ENCODE measurements around the gene TEAD1. TPM values are rescaled to one million over a fixed set of nuclear protein-coding genes. Genes with fewer than 3 reads are reported as not detected.

The TEAD1 gene
- total RNA-seq, 4 donors from 2014 or later: 46.4 to 214 (median 61.2) TPM

DNA sequence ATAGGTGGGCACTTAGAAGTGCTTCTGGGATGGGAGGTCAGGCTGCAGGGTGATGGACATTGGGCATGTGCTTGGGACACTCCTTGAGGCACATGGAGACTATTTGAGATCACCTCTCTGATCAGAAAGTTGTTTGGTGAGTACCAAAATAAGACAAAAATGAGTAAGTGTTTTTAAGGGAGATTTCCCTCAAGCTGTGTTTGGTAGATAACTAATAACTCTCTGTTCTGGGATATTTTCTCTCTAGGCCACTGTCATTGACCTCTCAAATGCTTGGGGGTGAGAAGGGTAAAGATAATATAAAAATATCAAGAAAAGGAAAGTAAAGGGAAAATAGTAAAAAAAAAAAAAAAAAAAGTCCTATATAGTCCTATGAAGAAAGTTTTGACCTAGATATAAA is 117.8 kb downstream of the TEAD1 start:
- H3K36me3 ChIP-seq: no peaks in the 10 kb centered on the region
- TF ChIP-seq POLR2A (IDR thresholded peaks at IDR 0.05) (no peak), EP300 (IDR thresholded peaks at IDR 0.05; ENCODE audit: low read depth) (no peak), POLR2AphosphoS5 (IDR thresholded peaks at IDR 0.05) (no peak)
- TF ChIP-seq, protein P1, sequence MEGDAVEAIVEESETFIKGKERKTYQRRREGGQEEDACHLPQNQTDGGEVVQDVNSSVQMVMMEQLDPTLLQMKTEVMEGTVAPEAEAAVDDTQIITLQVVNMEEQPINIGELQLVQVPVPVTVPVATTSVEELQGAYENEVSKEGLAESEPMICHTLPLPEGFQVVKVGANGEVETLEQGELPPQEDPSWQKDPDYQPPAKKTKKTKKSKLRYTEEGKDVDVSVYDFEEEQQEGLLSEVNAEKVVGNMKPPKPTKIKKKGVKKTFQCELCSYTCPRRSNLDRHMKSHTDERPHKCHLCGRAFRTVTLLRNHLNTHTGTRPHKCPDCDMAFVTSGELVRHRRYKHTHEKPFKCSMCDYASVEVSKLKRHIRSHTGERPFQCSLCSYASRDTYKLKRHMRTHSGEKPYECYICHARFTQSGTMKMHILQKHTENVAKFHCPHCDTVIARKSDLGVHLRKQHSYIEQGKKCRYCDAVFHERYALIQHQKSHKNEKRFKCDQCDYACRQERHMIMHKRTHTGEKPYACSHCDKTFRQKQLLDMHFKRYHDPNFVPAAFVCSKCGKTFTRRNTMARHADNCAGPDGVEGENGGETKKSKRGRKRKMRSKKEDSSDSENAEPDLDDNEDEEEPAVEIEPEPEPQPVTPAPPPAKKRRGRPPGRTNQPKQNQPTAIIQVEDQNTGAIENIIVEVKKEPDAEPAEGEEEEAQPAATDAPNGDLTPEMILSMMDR (IDR thresholded peaks at IDR 0.05): no peak
- intact Hi-C loops (cut with DNase I; ENCODE audit: low total_unique reads): no loop called here
- DNase-seq: no peak
- no peak overlapping the region for H3K4me3 ChIP-seq
- no peaks in the 10 kb centered on the region for H3K27me3 ChIP-seq
- no peaks in the 10 kb centered on the region for H3K9me3 ChIP-seq
- H3K4me1 ChIP-seq: no peaks in the 10 kb centered on the region
- no peak overlapping the region for H3K27ac ChIP-seq
- in situ Hi-C loops (cut with MboI; ENCODE audit: low pct_ligation_motif_present in 1 of 4, low pct_unique_long_range_greater_than_20kb in 1 of 4, low sequenced_read_pairs in 3 of 4): no loop called here

DNA sequence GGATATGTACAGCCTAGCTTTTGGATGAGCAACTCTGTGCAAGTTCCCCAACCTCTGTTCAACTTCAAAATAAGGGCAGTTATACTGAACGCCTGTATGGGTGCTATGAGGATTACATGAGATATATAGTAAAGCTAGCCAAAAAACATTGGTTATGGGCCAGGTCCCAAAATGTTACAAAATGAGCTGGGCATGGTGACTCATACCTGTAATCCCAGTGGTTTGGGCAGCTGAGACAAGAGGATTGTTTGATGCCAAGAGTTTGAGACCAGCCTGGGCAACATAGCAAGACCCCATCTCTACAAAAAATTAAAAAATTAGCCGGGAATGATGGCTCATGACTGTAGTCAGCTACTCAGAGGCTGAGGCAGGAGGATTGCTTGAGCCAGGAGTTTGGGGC is 118.4 kb downstream of the TEAD1 start:
- Histone ChIP-seq H3K27me3 (no peaks in the 10 kb centered on the region), H3K4me1 (no peaks in the 10 kb centered on the region), H3K36me3 (no peaks in the 10 kb centered on the region), H3K9me3 (no peaks in the 10 kb centered on the region), H3K27ac (no peak overlapping the region), H3K4me3 (no peak overlapping the region)
- in situ Hi-C loops (cut with MboI; ENCODE audit: low pct_ligation_motif_present in 1 of 4, low pct_unique_long_range_greater_than_20kb in 1 of 4, low sequenced_read_pairs in 3 of 4) (no loop called here), intact Hi-C loops (cut with DNase I; ENCODE audit: low total_unique reads) (no loop called here)
- 71 to 78% methylated on average over 1 to 2 of the region's 2 CpGs for WGBS, 2 donors (ENCODE audit: low coverage in 1 of 2)
- no peak for DNase-seq
- TF ChIP-seq, protein P1 (IDR thresholded peaks at IDR 0.05): no peak
- TF ChIP-seq POLR2AphosphoS5 (IDR thresholded peaks at IDR 0.05) (no peak), EP300 (IDR thresholded peaks at IDR 0.05; ENCODE audit: low read depth) (no peak), POLR2A (IDR thresholded peaks at IDR 0.05) (no peak)

DNA sequence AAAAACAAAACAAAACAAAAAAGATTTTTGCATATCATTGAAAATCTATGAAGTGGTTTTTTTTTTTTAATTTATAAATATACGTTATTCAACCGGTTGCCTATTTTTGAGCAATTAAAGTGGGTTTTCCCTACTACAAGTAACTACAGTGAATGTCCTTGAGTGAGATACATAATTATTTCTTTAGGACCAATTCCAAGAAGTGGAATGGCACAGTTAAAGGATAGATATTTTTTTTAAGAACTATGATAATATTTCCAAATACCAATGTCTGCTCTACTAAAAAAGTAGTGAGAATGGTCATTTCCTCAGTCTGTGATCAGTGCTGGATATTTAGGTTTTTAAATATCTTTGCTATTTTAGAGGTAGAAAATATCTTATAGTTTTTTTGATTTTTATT is 118.8 kb downstream of the TEAD1 start:
- Histone ChIP-seq H3K36me3 (no peaks in the 10 kb centered on the region), H3K4me3 (no peak overlapping the region), H3K9me3 (no peaks in the 10 kb centered on the region), H3K27me3 (no peaks in the 10 kb centered on the region), H3K27ac (no peak overlapping the region), H3K4me1 (peaks cover 0 to 1% (median 0%) of the 10 kb centered on the region in 4 donors)
- DNase-seq: no peak
- WGBS, 2 donors (ENCODE audit: low coverage in 1 of 2): 86 to 87% methylated on average over 2 of the region's 2 CpGs
- TF ChIP-seq POLR2A (IDR thresholded peaks at IDR 0.05) (no peak), EP300 (IDR thresholded peaks at IDR 0.05; ENCODE audit: low read depth) (no peak)
- in situ Hi-C loops (cut with MboI; ENCODE audit: low pct_ligation_motif_present in 1 of 4, low pct_unique_long_range_greater_than_20kb in 1 of 4, low sequenced_read_pairs in 3 of 4): no loop called here
- intact Hi-C loops (cut with DNase I; ENCODE audit: low total_unique reads): no loop called here

DNA sequence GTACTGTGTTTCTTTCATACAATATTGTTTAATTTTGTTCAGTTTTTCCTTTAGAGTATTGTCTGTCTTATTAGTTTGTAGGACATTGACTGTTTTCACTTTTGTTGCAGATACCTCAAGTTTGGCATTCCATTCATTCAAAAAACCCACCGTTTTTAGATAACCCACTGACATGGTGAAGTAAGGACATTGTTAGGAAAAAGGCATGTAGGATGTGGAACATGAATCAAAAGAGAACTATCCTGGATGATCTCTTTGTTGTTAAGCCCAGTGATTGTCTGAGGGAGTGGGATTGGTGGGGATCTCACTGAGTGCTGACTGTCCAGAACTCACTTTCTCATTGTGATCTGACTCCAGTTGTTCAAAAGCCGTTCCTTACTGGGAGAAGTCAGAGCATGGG is 119.3 kb downstream of the TEAD1 start:
- DNase-seq: no peak
- TF ChIP-seq, protein P1 (IDR thresholded peaks at IDR 0.05): no peak
- no peak for TF ChIP-seq POLR2AphosphoS5 (IDR thresholded peaks at IDR 0.05)
- no peak for TF ChIP-seq EP300 (IDR thresholded peaks at IDR 0.05; ENCODE audit: low read depth)
- Histone ChIP-seq H3K9me3 (no peaks in the 10 kb centered on the region), H3K27me3 (no peaks in the 10 kb centered on the region), H3K4me1 (peaks cover 0 to 6% (median 2%) of the 10 kb centered on the region in 4 donors), H3K4me3 (no peak overlapping the region), H3K36me3 (no peaks in the 10 kb centered on the region), H3K27ac (no peak overlapping the region)
- WGBS, 2 donors (ENCODE audit: low coverage in 1 of 2): 72 to 86% methylated on average over 2 of the region's 2 CpGs
- in situ Hi-C loops (cut with MboI; ENCODE audit: low pct_ligation_motif_present in 1 of 4, low pct_unique_long_range_greater_than_20kb in 1 of 4, low sequenced_read_pairs in 3 of 4): no loop called here
- intact Hi-C loops (cut with DNase I; ENCODE audit: low total_unique reads): no loop called here

DNA sequence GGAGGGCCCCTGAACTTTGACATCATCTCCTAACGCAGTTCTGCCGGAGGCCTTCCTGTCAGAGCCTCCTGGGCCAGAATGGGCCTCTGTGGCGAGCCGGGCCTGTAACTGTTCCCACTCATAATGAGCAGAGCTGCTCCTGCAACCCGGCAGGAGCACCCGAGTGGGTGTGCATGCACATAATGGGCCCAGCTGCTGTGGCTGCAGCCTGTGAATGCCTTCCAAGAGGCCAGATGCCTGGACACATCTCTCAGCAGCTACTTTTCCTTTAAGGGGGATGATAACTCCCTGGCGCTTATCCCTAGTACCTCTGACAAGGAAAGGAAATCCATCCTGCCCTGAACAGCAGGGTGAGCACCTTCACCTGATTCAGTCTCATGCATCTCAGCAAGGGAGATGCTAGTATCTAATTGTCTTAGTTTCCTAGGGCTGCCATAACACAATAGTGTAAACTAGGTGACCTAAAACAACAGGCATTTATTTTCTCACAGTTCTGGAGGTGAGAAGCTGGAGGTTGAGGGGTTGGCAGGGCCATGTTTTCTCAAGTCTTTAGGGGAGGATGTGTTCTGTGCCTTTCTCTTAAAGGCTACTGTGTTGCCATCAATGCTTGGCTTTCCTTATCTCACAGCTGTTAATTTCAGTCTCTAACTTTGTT is 120.5 kb downstream of the TEAD1 start:
- WGBS, 2 donors (ENCODE audit: low coverage in 1 of 2): 72% methylated on average over 7 of the region's 7 CpGs; no CpG with 5 or more reads in 1 of the 2 donors
- H3K27ac ChIP-seq: no peak overlapping the region
- TF ChIP-seq POLR2A (IDR thresholded peaks at IDR 0.05) (no peak), POLR2AphosphoS5 (IDR thresholded peaks at IDR 0.05) (no peak), EP300 (IDR thresholded peaks at IDR 0.05; ENCODE audit: low read depth) (no peak)
- TF ChIP-seq, protein P1 (IDR thresholded peaks at IDR 0.05): no peak
- H3K27me3 ChIP-seq: no peaks in the 10 kb centered on the region
- no peaks in the 10 kb centered on the region for H3K9me3 ChIP-seq
- H3K4me3 ChIP-seq: no peak overlapping the region
- peaks cover 12 to 18% (median 13%) of the 10 kb centered on the region in 4 donors for H3K4me1 ChIP-seq
- H3K36me3 ChIP-seq: no peaks in the 10 kb centered on the region
- DNase-seq: no peak
- in situ Hi-C loops (cut with MboI; ENCODE audit: low pct_ligation_motif_present in 1 of 4, low pct_unique_long_range_greater_than_20kb in 1 of 4, low sequenced_read_pairs in 3 of 4): no loop called here
- intact Hi-C loops (cut with DNase I; ENCODE audit: low total_unique reads): no loop called here
